HCT116 (cell line): Measurements from ENCODE around the gene GNPTG. TPM values are rescaled to one million over a fixed set of nuclear protein-coding genes. Genes with fewer than 3 reads are reported as not detected.

Experiments
- ATAC-seq: fragments of 200-7000 bp; cut with Tn5 transposase; 2 replicates; pipeline ENCODE4 v1.9.1; 2020; ENCODE audit warnings: mild to moderate bottlenecking, moderate library complexity
- BruUV-seq: library from RNA; stranded (reverse); fragments of 400-500 nt; replicated peaks from 2 replicates; lab custom pipeline; 2021; lab: Mats Ljungman, UMichigan
- CTCF ChIA-PET: fragments of 300-600 bp; sonication (Branson Sonifier 250); formaldehyde crosslinking; loops from one replicate; lab custom pipeline; 2021; ENCODE audit warnings: antibody characterized with exemption; lab: Charles Lee
- POLR2A ChIA-PET: fragments of 300-600, 350-600 bp; sonication (Branson Sonifier 250); formaldehyde crosslinking; loops from one replicate; lab custom pipeline; 2021; ENCODE audit warnings: antibody characterized with exemption; lab: Charles Lee
- RAD21 ChIA-PET, 2 experiments: fragments of 300-600 bp; sonication (Branson Sonifier 250); formaldehyde crosslinking; loops; one replicate each; lab custom pipeline; 2023; ENCODE audit warnings: low total read pairs in 2 of 2; ENCODE audit not compliant: uncharacterized antibody in 2 of 2, unreplicated experiment in 2 of 2, low non-redundant PET in 1 of 2; lab: Charles Lee
- DNase-seq: peaks from one replicate; pipeline ENCODE4 v3.0.0-alpha.2; 2010; ENCODE audit warnings: low read depth, low spot score
- H2AFZ ChIP-seq: fragments of 200-600 bp; shearing (Covaris generic), sonication (generic); 2 replicates; pipeline ENCODE4 v1.6.1; 2017; ENCODE audit warnings: low read depth, mixed run types, mixed read lengths, antibody characterized with exemption, low read length; ENCODE audit not compliant: poor library complexity, severe bottlenecking
- H3K27ac ChIP-seq: 2 replicates; pipeline ENCODE4 v1.5.1; 2012; ENCODE audit warnings: low read depth, low read length
- H3K27me3 ChIP-seq: fragments of 200-600 bp; sonication (generic); 2 replicates; pipeline ENCODE4 v1.6.1; 2016; ENCODE audit warnings: mixed run types, low read length, mixed read lengths; ENCODE audit not compliant: insufficient read depth
- H3K36me3 ChIP-seq, 2 experiments: fragments of 200-500 bp in 1 of 2; fragments of 200-600 bp in 1 of 2; sonication (Bioruptor generic) in 1 of 2; sonication (generic) in 1 of 2; 2 replicates each; pipeline versions ENCODE4 v1.5.1 to v1.6.1; 2014 to 2016; ENCODE audit warnings: low read length in 2 of 2, inconsistent platforms in 1 of 2, mixed read lengths in 1 of 2, mixed run types in 1 of 2; ENCODE audit not compliant: insufficient read depth in 2 of 2, control insufficient read depth in 1 of 2
- H3K4me1 ChIP-seq, 2 experiments: fragments of 200-600 bp in 1 of 2; sonication (generic) in 1 of 2; 2 replicates each; pipeline versions ENCODE4 v1.5.1 to v1.6.1; 2012 to 2017; ENCODE audit warnings: low read length in 2 of 2, inconsistent platforms in 1 of 2, mild to moderate bottlenecking in 1 of 2, mixed read lengths in 1 of 2, mixed run types in 1 of 2, moderate library complexity in 1 of 2; ENCODE audit not compliant: insufficient read depth in 2 of 2, control insufficient read depth in 1 of 2
- H3K4me2 ChIP-seq: fragments of 200-600 bp; sonication (generic); 2 replicates; pipeline ENCODE4 v1.6.1; 2017; ENCODE audit warnings: mixed run types, low read length, mixed read lengths
- H3K4me3 ChIP-seq, 2 experiments: fragments of 200-600 bp in 1 of 2; sonication (generic) in 1 of 2; replicated peaks in 1 of 2; 2 replicates each; pipeline ENCODE4 v1.5.1; 2011 to 2016; ENCODE audit warnings: low read length in 2 of 2, control low read depth in 1 of 2, low read depth in 1 of 2, mild to moderate bottlenecking in 1 of 2, mixed read lengths in 1 of 2, mixed run types in 1 of 2
- H3K79me2 ChIP-seq: fragments of 200-600 bp; sonication (generic); 2 replicates; pipeline ENCODE4 v1.6.1; 2017; ENCODE audit warnings: mild to moderate bottlenecking, mixed run types, low read length, moderate library complexity, mixed read lengths; ENCODE audit not compliant: insufficient read depth
- H3K9ac ChIP-seq: fragments of 200-600 bp; sonication (generic); 2 replicates; pipeline ENCODE4 v1.6.1; 2016; ENCODE audit warnings: low read length, mixed read lengths
- H3K9me2 ChIP-seq: fragments of 200-600 bp; sonication (generic), shearing (Covaris generic); 2 replicates; pipeline ENCODE4 v1.6.1; 2017; ENCODE audit warnings: mixed run types, mild to moderate bottlenecking, moderate library complexity; ENCODE audit not compliant: insufficient read depth
- H3K9me3 ChIP-seq, 2 experiments: fragments of 200-500 bp in 1 of 2; fragments of 200-600 bp in 1 of 2; sonication (Bioruptor generic) in 1 of 2; sonication (generic) in 1 of 2; 2 replicates each; pipeline ENCODE4 v1.6.1; 2014 to 2017; ENCODE audit warnings: low read length in 2 of 2, mixed read lengths in 2 of 2, inconsistent platforms in 1 of 2, low read depth in 1 of 2, mild to moderate bottlenecking in 1 of 2, mixed run types in 1 of 2, moderate library complexity in 1 of 2; ENCODE audit not compliant: control insufficient read depth in 1 of 2, insufficient read depth in 1 of 2
- H4K20me1 ChIP-seq: fragments of 200-600 bp; sonication (generic), shearing (Covaris generic); 2 replicates; pipeline ENCODE4 v1.6.1; 2017; ENCODE audit warnings: mixed run types, mild to moderate bottlenecking, moderate library complexity; ENCODE audit not compliant: insufficient read depth
- CBX3 ChIP-seq: IDR thresholded peaks from 2 replicates; pipeline ENCODE4 v1.6.1; 2012; ENCODE audit warnings: low read depth
- CEBPB ChIP-seq: IDR thresholded peaks from 2 replicates; pipeline ENCODE4 v1.6.1; 2012; ENCODE audit warnings: low read depth
- EGR1 ChIP-seq: IDR thresholded peaks from 2 replicates; pipeline ENCODE4 v1.6.1; 2012; ENCODE audit warnings: low read depth
- ELF1 ChIP-seq: IDR thresholded peaks from 2 replicates; pipeline ENCODE4 v1.6.1; 2012; ENCODE audit warnings: low read depth, borderline replicate concordance
- EZH2 ChIP-seq: fragments of 200-600 bp; sonication (generic); IDR thresholded peaks from 2 replicates; pipeline ENCODE4 v1.6.1; 2017; ENCODE audit warnings: antibody characterized with exemption, mixed run types
- EZH2phosphoT487 ChIP-seq: fragments of 200-600 bp; IDR thresholded peaks from 2 replicates; pipeline ENCODE4 v1.6.1; 2018; ENCODE audit warnings: antibody characterized with exemption, borderline replicate concordance
- FOSL1 ChIP-seq: IDR thresholded peaks from 2 replicates; pipeline ENCODE4 v1.6.1; 2012; ENCODE audit warnings: low read depth
- JUND ChIP-seq: IDR thresholded peaks from 2 replicates; pipeline ENCODE4 v1.6.1; 2012
- POLR2AphosphoS5 ChIP-seq: IDR thresholded peaks from 2 replicates; pipeline ENCODE4 v1.6.1; 2011; ENCODE audit warnings: mild to moderate bottlenecking, low read depth, low read length, moderate library complexity
- RAD21 ChIP-seq: IDR thresholded peaks from 2 replicates; pipeline ENCODE4 v1.6.1; 2012; ENCODE audit warnings: low read depth, mild to moderate bottlenecking
- REST ChIP-seq: IDR thresholded peaks from 2 replicates; pipeline ENCODE4 v1.6.1; 2012; ENCODE audit warnings: low read depth
- SP1 ChIP-seq: IDR thresholded peaks from 2 replicates; pipeline ENCODE4 v1.6.1; 2012; ENCODE audit warnings: low read depth
- SRF ChIP-seq: IDR thresholded peaks from 2 replicates; pipeline ENCODE4 v1.6.1; 2012; ENCODE audit warnings: low read depth
- TCF7L2 ChIP-seq: IDR thresholded peaks from 2 replicates; pipeline ENCODE4 v1.7.0; 2011; ENCODE audit warnings: borderline replicate concordance, inconsistent platforms; ENCODE audit not compliant: insufficient read depth, insufficient read length; ENCODE audit errors: extremely low read depth
- YY1 ChIP-seq: IDR thresholded peaks from 2 replicates; pipeline ENCODE4 v1.6.1; 2011; ENCODE audit warnings: low read length, low read depth, moderate library complexity, mild to moderate bottlenecking; ENCODE audit not compliant: insufficient replicate concordance; ENCODE audit errors: extremely low read depth
- ZNF274 ChIP-seq: fragments of 200-500 bp; sonication (Bioruptor generic); IDR thresholded peaks from 2 replicates; pipeline ENCODE4 v1.6.1; 2014; ENCODE audit warnings: mild to moderate bottlenecking, low read depth, low read length, inconsistent platforms
- intact Hi-C: fragments of 100-400 bp; cut with micrococcal nuclease; formaldehyde crosslinking; loops from 2 replicates; pipeline ENCODE4 v1.10.0; 2022
- total RNA-seq: library from RNA; stranded (reverse); gene quantifications from one replicate; pipeline ENCODE4 v1.2.1, GENCODE V29; 2021; ENCODE audit not compliant: unreplicated experiment
- TF ChIP-seq, protein P1 (sequence below): IDR thresholded peaks from 2 replicates; pipeline ENCODE4 v1.6.1; 2012

GNPTG gene
- total RNA-seq, 1 experiment from 2014 or later = 35.2 TPM

- TF ChIP-seq SRF (no peak), YY1 (no peak), ELF1 (no peak), CEBPB (no peak), ZNF274 (no peak), POLR2AphosphoS5 (no peak), JUND (no peak), EGR1 (no peak), RAD21 (no peak), EZH2 (no peak), FOSL1 (no peak), SP1 (no peak), EZH2phosphoT487 (no peak), TCF7L2 (no peak), REST (no peak), CBX3 (no peak)
- TF ChIP-seq, protein P1, sequence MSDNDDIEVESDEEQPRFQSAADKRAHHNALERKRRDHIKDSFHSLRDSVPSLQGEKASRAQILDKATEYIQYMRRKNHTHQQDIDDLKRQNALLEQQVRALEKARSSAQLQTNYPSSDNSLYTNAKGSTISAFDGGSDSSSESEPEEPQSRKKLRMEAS = no peak
- ATAC-seq = no peak
- no TSS peak for BruUV-seq
- no peak overlapping the region for H3K4me2 ChIP-seq
- no peak overlapping the region for H3K4me3 ChIP-seq
- no peak overlapping the region for H3K27ac ChIP-seq
- no peak overlapping the region for H2AFZ ChIP-seq
- intact Hi-C loops = no loop called here
- H3K9me3 ChIP-seq = no peaks in the 10 kb centered on the region
- peaks cover 2% of the 10 kb centered on the region; the same call in 1 of the 2 replicates for H3K79me2 ChIP-seq
- ChIA-PET CTCF (no interaction called here), RAD21 (no interaction called here), POLR2A (no interaction called here)
- peaks cover 6 to 16% of the 10 kb centered on the region in 2 experiments; a peak in 3 of 4 replicates for H3K4me1 ChIP-seq
- no peaks in the 10 kb centered on the region for H3K27me3 ChIP-seq
- H3K9ac ChIP-seq = no peak overlapping the region
- no peak for DNase-seq
- no peaks in the 10 kb centered on the region for H3K9me2 ChIP-seq
- no peaks in the 10 kb centered on the region for H4K20me1 ChIP-seq
- peaks cover 0 to 9% of the 10 kb centered on the region in 2 experiments; a peak in 1 of 4 replicates for H3K36me3 ChIP-seq
These were observed 6.6 kb upstream of the GNPTG start for GRCh38 chr16:1345087-1345486.
